ENCODE data around the gene MCM3AP.

MCM3AP gene

DNA sequence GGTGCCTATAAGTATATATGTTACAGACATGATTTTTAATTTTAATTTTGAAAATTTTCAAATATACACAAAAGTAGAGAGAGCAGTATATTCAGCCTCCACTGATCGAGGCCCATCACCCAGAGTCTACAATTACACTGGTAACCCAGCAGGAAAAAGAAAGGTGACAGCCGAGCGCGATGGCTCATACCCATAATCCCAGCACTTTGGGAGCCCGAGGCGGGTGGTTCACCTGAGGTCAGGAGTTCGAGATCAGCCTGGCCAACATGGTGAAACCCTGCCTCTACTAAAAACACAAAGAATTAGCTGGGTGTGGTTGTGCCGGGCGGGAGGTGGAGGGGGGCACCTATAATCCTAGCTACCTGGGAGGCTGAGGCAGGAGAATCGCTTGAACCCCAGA, 2.1 kb upstream of the MCM3AP start:
- peaks cover 4% of the 10 kb centered on the region for H3K36me3 ChIP-seq (ENCODE audit: control insufficient read depth, insufficient read depth, low read length)
- no peaks in the 10 kb centered on the region for H3K27me3 ChIP-seq (ENCODE audit: control insufficient read depth, insufficient read depth, low read length)
- H3K9ac ChIP-seq (ENCODE audit: low read depth, low read length) = no peak overlapping the region
- H3K9me3 ChIP-seq (ENCODE audit: control insufficient read depth, insufficient read depth, low read length) = no peaks in the 10 kb centered on the region
- no peak overlapping the region for H3K4me3 ChIP-seq (ENCODE audit: low read depth, low read length)
- H3K4me1 ChIP-seq (ENCODE audit: control insufficient read depth, insufficient read depth, low read length) = peaks cover 8% of the 10 kb centered on the region

DNA sequence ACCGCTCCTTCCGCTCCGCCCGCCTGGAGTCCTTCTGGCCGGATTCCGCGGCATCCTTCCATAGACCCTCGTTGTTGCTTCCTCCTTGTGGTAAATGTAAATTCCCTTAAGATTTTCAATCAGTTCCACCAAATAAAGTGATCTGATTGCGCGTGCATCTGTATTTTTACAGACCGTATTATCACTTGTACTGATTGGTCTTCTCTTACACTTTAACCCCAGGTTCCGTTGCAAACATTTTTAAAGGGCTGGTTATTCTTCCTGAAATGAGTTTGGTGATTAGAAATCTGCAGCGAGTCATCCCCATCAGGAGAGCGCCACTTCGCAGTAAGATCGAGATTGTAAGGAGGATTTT, 1.2 kb upstream of the MCM3AP start:
- peaks cover 8% of the 10 kb centered on the region for H3K4me1 ChIP-seq (ENCODE audit: control insufficient read depth, insufficient read depth, low read length)
- peak overlapping the region; percentile 27 for H3K9ac ChIP-seq (ENCODE audit: low read depth, low read length)
- peaks cover 4% of the 10 kb centered on the region for H3K36me3 ChIP-seq (ENCODE audit: control insufficient read depth, insufficient read depth, low read length)
- H3K9me3 ChIP-seq (ENCODE audit: control insufficient read depth, insufficient read depth, low read length) = no peaks in the 10 kb centered on the region
- peak overlapping the region; percentile 66 for H3K4me3 ChIP-seq (ENCODE audit: low read depth, low read length)
- no peaks in the 10 kb centered on the region for H3K27me3 ChIP-seq (ENCODE audit: control insufficient read depth, insufficient read depth, low read length)

DNA sequence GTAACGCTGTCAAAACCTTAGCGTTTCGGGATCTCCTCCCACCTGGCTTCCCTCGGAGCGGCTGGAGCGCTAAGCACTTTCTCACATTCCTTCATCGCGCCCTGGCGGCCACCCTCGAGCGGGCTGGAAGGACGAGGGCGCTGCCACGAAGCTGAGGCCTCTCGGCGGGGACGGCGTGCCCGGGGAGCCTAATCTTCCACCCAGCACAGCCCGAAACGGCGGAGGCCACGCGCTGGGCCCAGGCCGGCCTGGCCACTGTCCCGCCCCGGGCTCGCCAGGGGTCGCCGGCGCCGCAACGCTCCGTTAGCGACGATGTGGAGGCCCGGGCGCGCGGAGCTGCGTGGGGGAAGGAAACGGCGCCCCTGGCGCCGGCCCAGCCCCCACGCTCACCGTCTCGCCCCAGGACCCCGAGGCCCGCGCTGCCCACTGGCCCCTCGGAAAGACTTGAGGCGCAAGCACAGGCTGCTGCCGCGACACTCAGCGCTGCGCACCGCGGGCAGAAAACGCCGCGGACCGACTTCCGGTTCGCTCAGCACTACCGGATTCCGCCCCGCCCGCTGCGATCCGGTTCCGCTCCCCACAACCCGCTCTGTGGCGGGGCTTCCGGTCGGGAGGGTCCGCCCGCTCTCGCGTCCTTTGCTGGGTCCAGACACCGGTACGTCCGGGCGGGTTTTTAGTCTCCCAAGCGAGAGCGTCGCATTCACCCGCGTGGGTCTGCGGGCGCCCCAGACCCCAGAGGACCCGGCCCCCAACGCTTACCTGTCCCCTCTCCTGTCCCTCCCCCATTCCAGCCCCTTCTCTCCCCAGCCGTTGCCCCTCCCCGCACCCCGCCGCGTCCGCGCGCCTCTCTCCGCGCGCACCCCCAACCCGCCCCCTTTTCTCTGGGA, 593 bp upstream of the MCM3AP start, which contains the start of gene YBEY:
Gene YBEY, plus strand, starts transcription at position 582 of the 887 bp plus-strand sequence. CDS start 572 bp downstream, outside the sequence.
- Histone ChIP-seq H3K4me3 (ENCODE audit: low read depth, low read length) (peak within 1 kb of the TSS; percentile 66), H3K9me3 (ENCODE audit: control insufficient read depth, insufficient read depth, low read length) (no peaks in the 10 kb centered on the region), H3K9ac (ENCODE audit: low read depth, low read length) (peak within 1 kb of the TSS; percentile 81), H3K4me1 (ENCODE audit: control insufficient read depth, insufficient read depth, low read length) (peaks cover 8% of the 10 kb centered on the region), H3K36me3 (ENCODE audit: control insufficient read depth, insufficient read depth, low read length) (peaks cover 4% of the 10 kb centered on the region), H3K27me3 (ENCODE audit: control insufficient read depth, insufficient read depth, low read length) (no peaks in the 10 kb centered on the region)

DNA sequence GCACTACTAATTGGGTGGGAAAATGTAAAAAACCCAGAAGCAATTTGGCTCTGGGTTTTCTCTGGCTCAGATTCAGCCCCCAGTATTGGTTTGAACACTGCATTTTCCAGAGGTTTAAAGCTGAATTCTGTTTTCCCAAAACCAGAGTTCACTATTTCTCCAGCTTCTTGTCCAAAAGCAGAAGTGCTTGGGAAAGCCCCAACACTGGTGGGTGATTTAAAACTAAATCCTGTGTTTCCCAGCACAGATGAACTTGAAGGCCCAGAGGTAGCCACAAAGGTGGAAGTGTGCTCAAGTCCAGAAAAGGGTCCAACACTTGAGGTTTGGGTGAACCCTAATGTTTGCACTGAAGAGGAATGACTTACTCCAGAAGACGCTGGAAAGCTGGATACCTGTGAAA, 678 bp downstream of the MCM3AP start:
- Histone ChIP-seq H3K36me3 (ENCODE audit: control insufficient read depth, insufficient read depth, low read length) (peaks cover 9% of the 10 kb centered on the region), H3K4me3 (ENCODE audit: low read depth, low read length) (peak overlapping the region; percentile 66), H3K9ac (ENCODE audit: low read depth, low read length) (no peak overlapping the region), H3K4me1 (ENCODE audit: control insufficient read depth, insufficient read depth, low read length) (peaks cover 8% of the 10 kb centered on the region), H3K9me3 (ENCODE audit: control insufficient read depth, insufficient read depth, low read length) (no peaks in the 10 kb centered on the region), H3K27me3 (ENCODE audit: control insufficient read depth, insufficient read depth, low read length) (no peaks in the 10 kb centered on the region)

DNA sequence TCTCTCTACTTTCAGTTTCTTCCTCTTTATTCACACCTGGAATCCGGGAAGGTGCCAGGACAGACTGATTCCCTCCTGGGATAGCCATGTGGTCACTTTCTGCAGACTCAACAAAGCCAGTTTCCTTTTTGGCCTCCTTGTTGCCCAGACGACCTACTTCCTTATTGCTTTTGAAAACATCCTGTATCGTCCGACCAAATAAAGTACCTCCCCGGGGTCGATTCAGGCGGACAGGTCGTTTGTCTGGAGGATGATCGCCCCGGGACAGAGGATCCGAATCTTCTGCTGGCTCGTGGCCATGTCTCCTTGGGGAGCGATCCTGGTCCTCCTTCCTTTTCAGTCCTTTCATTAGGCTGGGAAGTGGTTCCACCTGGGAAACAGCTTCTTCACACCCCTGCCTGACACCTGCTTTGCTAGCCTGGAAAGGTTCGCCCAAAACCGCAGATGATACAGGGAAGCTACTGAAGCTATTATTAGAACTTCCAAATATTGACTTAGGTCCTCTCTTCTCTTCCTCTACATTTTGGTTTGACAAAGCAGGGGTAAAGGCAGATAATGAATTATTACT, 1.2 kb downstream of the MCM3AP start:
- H3K9ac ChIP-seq (ENCODE audit: low read depth, low read length) = no peak overlapping the region
- peaks cover 8% of the 10 kb centered on the region for H3K4me1 ChIP-seq (ENCODE audit: control insufficient read depth, insufficient read depth, low read length)
- H3K9me3 ChIP-seq (ENCODE audit: control insufficient read depth, insufficient read depth, low read length) = no peaks in the 10 kb centered on the region
- no peak overlapping the region for H3K4me3 ChIP-seq (ENCODE audit: low read depth, low read length)
- no peaks in the 10 kb centered on the region for H3K27me3 ChIP-seq (ENCODE audit: control insufficient read depth, insufficient read depth, low read length)
- H3K36me3 ChIP-seq (ENCODE audit: control insufficient read depth, insufficient read depth, low read length) = peaks cover 13% of the 10 kb centered on the region

DNA sequence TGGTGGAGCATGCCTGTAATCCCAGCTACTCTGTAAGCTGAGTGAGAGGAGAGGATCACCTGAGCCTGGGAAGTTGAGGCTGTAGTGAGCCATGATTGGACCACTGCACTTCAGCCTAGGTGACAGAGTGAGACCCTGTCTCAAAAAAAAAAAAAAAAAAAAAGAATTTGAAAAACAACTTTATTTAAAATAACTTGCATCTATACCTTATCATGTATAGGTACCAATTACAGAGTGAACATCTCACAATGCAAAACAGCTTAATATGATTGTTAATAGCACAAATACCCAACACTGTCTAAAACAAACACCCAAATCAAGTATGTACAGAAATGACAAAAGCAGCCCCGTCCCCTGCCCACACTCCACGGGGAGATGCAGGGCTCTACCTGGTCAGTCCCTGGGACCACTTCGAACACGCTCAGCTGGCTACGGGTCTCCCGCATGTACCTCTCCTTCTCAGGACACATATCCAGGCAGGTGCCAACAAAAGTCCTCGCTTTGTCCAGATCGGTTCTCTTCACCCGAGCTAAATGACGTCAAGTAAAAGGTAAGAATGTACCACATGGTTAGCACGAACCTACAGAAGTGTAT, 10.5 kb downstream of the MCM3AP start:
- no peaks in the 10 kb centered on the region for H3K4me1 ChIP-seq (ENCODE audit: control insufficient read depth, insufficient read depth, low read length)
- no peaks in the 10 kb centered on the region for H3K9me3 ChIP-seq (ENCODE audit: control insufficient read depth, insufficient read depth, low read length)
- H3K9ac ChIP-seq (ENCODE audit: low read depth, low read length) = no peak overlapping the region
- no peaks in the 10 kb centered on the region for H3K27me3 ChIP-seq (ENCODE audit: control insufficient read depth, insufficient read depth, low read length)
- H3K4me3 ChIP-seq (ENCODE audit: low read depth, low read length) = no peak overlapping the region
- H3K36me3 ChIP-seq (ENCODE audit: control insufficient read depth, insufficient read depth, low read length) = peaks cover 61% of the 10 kb centered on the region

DNA sequence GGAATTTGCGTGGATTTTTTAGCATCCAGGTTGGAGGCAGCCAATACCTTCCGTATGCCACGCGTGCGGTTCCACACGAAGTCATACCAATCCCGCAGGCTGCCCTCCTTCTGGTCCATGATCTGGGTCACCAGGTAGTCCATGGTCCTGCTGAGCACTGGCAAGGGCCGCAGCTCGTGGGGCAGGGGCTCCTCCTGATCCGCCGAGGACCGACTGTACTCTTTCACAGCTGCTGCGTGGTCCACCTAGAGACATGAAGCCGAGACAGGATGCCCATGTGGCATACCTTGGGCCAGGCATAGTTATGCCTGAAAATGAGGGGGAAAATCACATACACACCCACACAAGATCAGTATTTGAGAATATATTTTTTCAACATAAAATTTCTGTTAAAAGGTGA, 12.1 kb downstream of the MCM3AP start:
- H3K9me3 ChIP-seq (ENCODE audit: control insufficient read depth, insufficient read depth, low read length) = no peaks in the 10 kb centered on the region
- H3K36me3 ChIP-seq (ENCODE audit: control insufficient read depth, insufficient read depth, low read length) = peaks cover 61% of the 10 kb centered on the region
- no peak overlapping the region for H3K9ac ChIP-seq (ENCODE audit: low read depth, low read length)
- H3K4me3 ChIP-seq (ENCODE audit: low read depth, low read length) = no peak overlapping the region
- no peaks in the 10 kb centered on the region for H3K4me1 ChIP-seq (ENCODE audit: control insufficient read depth, insufficient read depth, low read length)
- H3K27me3 ChIP-seq (ENCODE audit: control insufficient read depth, insufficient read depth, low read length) = no peaks in the 10 kb centered on the region

DNA sequence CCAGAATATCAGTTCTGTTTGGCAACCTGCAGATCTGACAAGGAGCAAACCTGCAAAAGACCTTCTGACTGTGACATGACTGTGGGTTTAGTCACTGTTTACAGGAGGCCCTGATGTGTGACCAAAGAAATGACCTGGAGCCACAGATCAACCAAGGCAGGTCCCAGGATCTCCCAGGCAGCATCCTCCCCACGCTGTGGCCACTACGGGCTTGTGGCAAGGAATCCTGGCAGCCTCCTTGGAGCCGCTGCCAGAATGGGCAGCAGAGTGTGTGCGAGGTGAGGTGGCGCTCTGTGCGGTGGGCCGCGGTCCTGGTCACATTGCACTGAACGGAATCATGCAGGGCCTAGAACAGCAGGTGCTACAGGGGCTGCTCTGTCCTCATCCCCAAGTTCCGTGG, 15.9 kb downstream of the MCM3AP start:
- Histone ChIP-seq H3K9me3 (ENCODE audit: control insufficient read depth, insufficient read depth, low read length) (no peaks in the 10 kb centered on the region), H3K4me1 (ENCODE audit: control insufficient read depth, insufficient read depth, low read length) (no peaks in the 10 kb centered on the region), H3K9ac (ENCODE audit: low read depth, low read length) (no peak overlapping the region), H3K4me3 (ENCODE audit: low read depth, low read length) (no peak overlapping the region), H3K36me3 (ENCODE audit: control insufficient read depth, insufficient read depth, low read length) (peaks cover 66% of the 10 kb centered on the region), H3K27me3 (ENCODE audit: control insufficient read depth, insufficient read depth, low read length) (no peaks in the 10 kb centered on the region)

DNA sequence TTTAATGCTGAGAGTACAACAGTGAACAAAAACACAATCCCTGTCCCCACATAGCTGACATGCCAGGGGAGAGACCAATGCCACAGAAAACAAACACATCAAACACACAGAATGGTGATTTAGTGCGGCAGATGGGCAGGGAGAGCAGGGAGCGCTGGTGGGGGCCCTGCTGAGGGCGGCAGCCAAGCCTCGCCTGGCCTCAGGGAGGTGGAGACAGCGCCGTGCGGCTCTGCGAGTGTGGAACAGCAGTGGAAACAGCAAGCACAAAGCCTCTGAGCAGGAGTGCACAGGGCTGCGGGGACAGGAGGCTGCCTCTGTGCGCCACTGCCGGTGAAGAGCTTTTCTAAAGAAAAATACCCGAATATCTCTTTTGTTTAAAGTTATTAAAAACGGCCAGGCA, 17.0 kb downstream of the MCM3AP start:
- Histone ChIP-seq H3K27me3 (ENCODE audit: control insufficient read depth, insufficient read depth, low read length) (no peaks in the 10 kb centered on the region), H3K9me3 (ENCODE audit: control insufficient read depth, insufficient read depth, low read length) (no peaks in the 10 kb centered on the region), H3K4me1 (ENCODE audit: control insufficient read depth, insufficient read depth, low read length) (no peaks in the 10 kb centered on the region), H3K4me3 (ENCODE audit: low read depth, low read length) (no peak overlapping the region), H3K36me3 (ENCODE audit: control insufficient read depth, insufficient read depth, low read length) (peaks cover 65% of the 10 kb centered on the region), H3K9ac (ENCODE audit: low read depth, low read length) (no peak overlapping the region)

DNA sequence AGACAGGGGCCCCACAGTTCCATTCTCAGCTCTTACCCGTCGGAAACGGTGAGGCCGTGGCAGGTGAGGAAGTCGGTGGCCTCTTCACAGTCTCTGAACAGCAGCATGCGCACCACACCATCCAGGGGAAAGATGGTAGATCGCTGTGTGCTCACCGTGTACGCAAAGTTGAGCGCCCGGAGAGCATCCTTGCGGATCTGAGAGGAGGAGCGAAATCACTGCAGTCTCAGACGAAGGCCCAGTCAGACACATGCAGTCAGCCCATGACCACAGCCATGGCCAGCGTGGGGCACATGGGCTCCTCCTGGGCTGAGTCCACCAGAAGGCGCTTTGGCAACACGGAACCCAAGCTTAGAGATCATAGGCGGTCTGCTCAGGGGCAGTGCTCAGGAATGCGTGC, 18.5 kb downstream of the MCM3AP start:
- H3K4me1 ChIP-seq (ENCODE audit: control insufficient read depth, insufficient read depth, low read length) = no peaks in the 10 kb centered on the region
- H3K9ac ChIP-seq (ENCODE audit: low read depth, low read length) = no peak overlapping the region
- peaks cover 53% of the 10 kb centered on the region for H3K36me3 ChIP-seq (ENCODE audit: control insufficient read depth, insufficient read depth, low read length)
- no peak overlapping the region for H3K4me3 ChIP-seq (ENCODE audit: low read depth, low read length)
- no peaks in the 10 kb centered on the region for H3K27me3 ChIP-seq (ENCODE audit: control insufficient read depth, insufficient read depth, low read length)
- no peaks in the 10 kb centered on the region for H3K9me3 ChIP-seq (ENCODE audit: control insufficient read depth, insufficient read depth, low read length)

DNA sequence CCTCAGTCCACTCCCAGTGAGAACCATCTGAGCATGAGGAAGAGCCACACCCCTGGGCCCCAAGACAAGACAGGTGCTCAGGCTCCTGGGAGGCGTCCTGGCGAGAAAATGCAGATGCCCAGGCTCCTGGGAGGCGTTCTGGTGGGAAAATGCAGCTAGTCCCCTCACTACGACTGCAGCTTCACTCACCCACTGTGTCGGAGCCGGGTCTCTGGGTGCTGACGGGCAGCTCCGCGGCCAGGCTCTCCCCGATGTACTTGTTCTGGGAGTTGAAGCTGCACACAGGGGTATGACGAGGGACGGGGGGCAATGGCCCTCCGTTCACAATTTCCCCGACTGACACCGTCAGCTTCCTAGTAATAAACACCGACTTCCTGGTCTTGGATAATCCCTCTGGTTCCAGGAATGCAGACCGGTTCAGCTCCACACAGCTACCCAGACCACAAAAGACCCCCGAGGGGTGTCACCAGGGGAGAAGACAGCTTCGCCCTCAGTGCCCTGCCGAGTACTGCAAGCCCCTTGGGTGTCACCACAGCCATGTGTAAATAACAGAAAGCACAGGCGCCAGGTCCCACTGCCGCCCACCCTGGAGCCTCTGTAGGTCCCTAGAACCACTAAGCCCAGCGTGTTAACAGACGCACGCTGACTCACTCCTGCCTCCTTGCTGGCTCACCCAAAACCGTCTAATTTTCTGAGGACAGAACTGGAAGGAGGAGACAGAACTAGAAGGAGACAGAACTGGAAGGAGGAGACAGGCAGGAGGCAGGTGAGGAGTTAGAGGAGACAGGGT, 19.5 kb downstream of the MCM3AP start:
- no peak overlapping the region for H3K9ac ChIP-seq (ENCODE audit: low read depth, low read length)
- peaks cover 51% of the 10 kb centered on the region for H3K36me3 ChIP-seq (ENCODE audit: control insufficient read depth, insufficient read depth, low read length)
- H3K27me3 ChIP-seq (ENCODE audit: control insufficient read depth, insufficient read depth, low read length) = no peaks in the 10 kb centered on the region
- H3K4me1 ChIP-seq (ENCODE audit: control insufficient read depth, insufficient read depth, low read length) = no peaks in the 10 kb centered on the region
- no peaks in the 10 kb centered on the region for H3K9me3 ChIP-seq (ENCODE audit: control insufficient read depth, insufficient read depth, low read length)
- no peak overlapping the region for H3K4me3 ChIP-seq (ENCODE audit: low read depth, low read length)

Data from iPS-15b (cell line).